ENCODE data around the gene DHX29.

GRCh38 chr5:55338810-55339243, 31.3 kb upstream of the DHX29 start:
- TF ChIP-seq, protein P1, sequence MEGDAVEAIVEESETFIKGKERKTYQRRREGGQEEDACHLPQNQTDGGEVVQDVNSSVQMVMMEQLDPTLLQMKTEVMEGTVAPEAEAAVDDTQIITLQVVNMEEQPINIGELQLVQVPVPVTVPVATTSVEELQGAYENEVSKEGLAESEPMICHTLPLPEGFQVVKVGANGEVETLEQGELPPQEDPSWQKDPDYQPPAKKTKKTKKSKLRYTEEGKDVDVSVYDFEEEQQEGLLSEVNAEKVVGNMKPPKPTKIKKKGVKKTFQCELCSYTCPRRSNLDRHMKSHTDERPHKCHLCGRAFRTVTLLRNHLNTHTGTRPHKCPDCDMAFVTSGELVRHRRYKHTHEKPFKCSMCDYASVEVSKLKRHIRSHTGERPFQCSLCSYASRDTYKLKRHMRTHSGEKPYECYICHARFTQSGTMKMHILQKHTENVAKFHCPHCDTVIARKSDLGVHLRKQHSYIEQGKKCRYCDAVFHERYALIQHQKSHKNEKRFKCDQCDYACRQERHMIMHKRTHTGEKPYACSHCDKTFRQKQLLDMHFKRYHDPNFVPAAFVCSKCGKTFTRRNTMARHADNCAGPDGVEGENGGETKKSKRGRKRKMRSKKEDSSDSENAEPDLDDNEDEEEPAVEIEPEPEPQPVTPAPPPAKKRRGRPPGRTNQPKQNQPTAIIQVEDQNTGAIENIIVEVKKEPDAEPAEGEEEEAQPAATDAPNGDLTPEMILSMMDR (IDR thresholded peaks at IDR 0.05; ENCODE audit: low read depth, low read length, missing input control), result no peak
- TF ChIP-seq TAF1 (conservative IDR thresholded peaks at IDR 0.05), result no peak
- no peak for TF ChIP-seq MAX (IDR thresholded peaks at IDR 0.05)
- TF ChIP-seq RAD21 (IDR thresholded peaks at IDR 0.05), result no peak
- TF ChIP-seq JUND (IDR thresholded peaks at IDR 0.05), result no peak
- no peak for TF ChIP-seq RXRA (IDR thresholded peaks at IDR 0.05)
- TF ChIP-seq, protein P2, sequence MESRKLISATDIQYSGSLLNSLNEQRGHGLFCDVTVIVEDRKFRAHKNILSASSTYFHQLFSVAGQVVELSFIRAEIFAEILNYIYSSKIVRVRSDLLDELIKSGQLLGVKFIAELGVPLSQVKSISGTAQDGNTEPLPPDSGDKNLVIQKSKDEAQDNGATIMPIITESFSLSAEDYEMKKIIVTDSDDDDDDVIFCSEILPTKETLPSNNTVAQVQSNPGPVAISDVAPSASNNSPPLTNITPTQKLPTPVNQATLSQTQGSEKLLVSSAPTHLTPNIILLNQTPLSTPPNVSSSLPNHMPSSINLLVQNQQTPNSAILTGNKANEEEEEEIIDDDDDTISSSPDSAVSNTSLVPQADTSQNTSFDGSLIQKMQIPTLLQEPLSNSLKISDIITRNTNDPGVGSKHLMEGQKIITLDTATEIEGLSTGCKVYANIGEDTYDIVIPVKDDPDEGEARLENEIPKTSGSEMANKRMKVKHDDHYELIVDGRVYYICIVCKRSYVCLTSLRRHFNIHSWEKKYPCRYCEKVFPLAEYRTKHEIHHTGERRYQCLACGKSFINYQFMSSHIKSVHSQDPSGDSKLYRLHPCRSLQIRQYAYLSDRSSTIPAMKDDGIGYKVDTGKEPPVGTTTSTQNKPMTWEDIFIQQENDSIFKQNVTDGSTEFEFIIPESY (IDR thresholded peaks at IDR 0.05), result no peak
- TF ChIP-seq GABPA (IDR thresholded peaks at IDR 0.05 in 1 of 2, conservative IDR thresholded peaks at IDR 0.05 in 1 of 2), result no peak
- no peak for TF ChIP-seq HNF4G (IDR thresholded peaks at IDR 0.05)
- no peak for TF ChIP-seq SP1 (IDR thresholded peaks at IDR 0.05)
- TF ChIP-seq YY1 (IDR thresholded peaks at IDR 0.05), result no peak
- TF ChIP-seq EGR1 (IDR thresholded peaks at IDR 0.05; ENCODE audit: low read depth in 2 of 2), result no peak
- TF ChIP-seq NR2F2 (IDR thresholded peaks at IDR 0.05), result no peak

All from liver (tissue), 3 donors.